Fibroblast of the conjunctiva (primary cell): ENCODE measurements around the gene PLA2G3.
"Not testable (repeated sequence)": the region's sequence is repeated elsewhere in the genome, so short reads cannot be mapped to it uniquely, and the experiment has no call there.

ENCODE experiments used
- DNase-seq: peaks from one replicate; pipeline ENCODE4 v3.0.0-alpha.2; 2010; ENCODE audit warnings: low read depth

The PLA2G3 gene

GRCh38 chr22:31099841-31100761, 40.2 kb downstream of the PLA2G3 start:
- DNase-seq = no peak

- no peak for DNase-seq
Measured at GRCh38 chr22:31099386-31099785, 40.9 kb downstream of the PLA2G3 start.

DNA sequence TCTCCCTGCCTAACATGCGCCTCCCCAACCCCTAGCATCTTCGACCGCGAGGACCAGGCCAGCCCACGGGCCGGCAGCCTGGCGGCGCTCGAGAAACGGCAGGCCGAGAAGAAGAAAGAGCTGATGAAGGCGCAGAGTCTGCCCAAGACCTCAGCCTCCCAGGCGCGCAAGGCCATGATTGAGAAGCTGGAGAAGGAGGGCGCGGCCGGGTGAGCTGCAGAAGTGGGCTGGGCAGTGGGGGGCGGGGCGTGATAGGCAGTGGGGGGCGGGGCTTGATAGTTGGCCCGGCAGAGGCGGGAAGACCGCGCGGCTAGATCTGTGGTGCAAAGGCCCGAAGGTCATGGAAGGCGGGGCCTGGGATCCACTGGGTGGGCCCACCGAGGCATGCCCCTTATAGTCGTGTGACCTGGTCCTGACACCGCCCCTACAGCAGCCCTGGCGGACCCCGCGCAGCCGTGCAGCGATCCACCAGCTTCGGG, 41.6 kb downstream of the PLA2G3 start:
- no peak for DNase-seq

- no peak for DNase-seq
Measured at GRCh38 chr22:31097941-31098631, 42.2 kb downstream of the PLA2G3 start.

DNA sequence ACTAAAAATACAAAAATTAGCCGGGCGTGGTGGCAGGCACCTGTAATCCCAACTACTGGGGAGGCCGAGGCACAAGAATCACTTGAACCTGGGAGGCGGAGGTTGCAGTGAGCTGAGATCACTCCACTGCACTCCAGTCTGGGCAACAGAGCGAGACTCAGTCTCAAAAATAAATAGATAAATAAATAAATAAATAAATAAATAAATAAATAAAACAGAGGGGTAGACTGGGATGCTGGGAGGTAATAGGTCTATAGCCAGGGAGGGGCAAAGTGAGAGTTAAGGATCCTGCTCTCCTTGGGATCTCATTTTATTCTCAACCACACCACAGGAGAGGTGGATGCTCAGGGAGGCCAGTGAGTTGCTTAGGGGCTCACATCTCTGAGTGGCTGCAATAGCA, 42.8 kb downstream of the PLA2G3 start:
- DNase-seq = not testable (repeated sequence)

DNA sequence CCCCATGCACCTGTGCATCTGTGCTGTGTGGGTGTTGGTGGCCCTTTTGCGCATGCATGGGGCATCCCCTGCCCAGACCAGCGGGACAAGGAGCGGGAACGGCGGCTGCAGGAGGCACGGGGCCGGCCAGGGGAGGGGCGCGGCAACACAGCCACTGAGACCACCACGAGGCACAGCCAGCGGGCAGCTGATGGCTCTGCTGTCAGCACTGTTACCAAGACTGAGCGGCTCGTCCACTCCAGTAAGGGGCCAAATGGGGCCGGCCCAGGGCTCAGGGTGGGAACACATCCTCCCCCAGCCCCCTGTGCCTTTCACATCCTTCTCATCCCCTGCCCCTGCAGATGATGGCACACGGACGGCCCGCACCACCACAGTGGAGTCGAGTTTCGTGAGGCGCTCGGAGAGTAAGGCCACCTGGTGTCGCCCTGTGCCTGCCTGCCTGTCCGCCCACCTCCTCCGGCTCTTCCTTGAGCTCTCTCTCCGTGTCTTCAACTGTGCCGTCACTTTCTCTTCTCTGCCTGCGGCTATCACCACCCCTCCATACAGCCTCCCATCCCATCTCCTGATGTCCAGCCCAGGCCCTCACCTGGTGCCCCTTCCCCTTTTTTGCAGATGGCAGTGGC, 43.5 kb downstream of the PLA2G3 start:
- no peak for DNase-seq

- no peak for DNase-seq
Measured at GRCh38 chr22:31095637-31096249, 44.6 kb downstream of the PLA2G3 start.

GRCh38 chr22:31094741-31095140, 45.6 kb downstream of the PLA2G3 start:
- no peak for DNase-seq

- no peak for DNase-seq
Measured at GRCh38 chr22:31094021-31094551, 46.2 kb downstream of the PLA2G3 start.

GRCh38 chr22:31093086-31093850, 47.0 kb downstream of the PLA2G3 start:
- no peak for DNase-seq

GRCh38 chr22:31092161-31092560, 48.1 kb downstream of the PLA2G3 start:
- no peak for DNase-seq

GRCh38 chr22:31091106-31091975, 49.0 kb downstream of the PLA2G3 start:
- DNase-seq = no peak

- DNase-seq = no peak
Measured at GRCh38 chr22:31090217-31091085, 49.9 kb downstream of the PLA2G3 start.

GRCh38 chr22:31089160-31090100, 50.9 kb downstream of the PLA2G3 start:
- no peak for DNase-seq

- DNase-seq = no peak
Measured at GRCh38 chr22:31088233-31088986, 51.9 kb downstream of the PLA2G3 start.

DNA sequence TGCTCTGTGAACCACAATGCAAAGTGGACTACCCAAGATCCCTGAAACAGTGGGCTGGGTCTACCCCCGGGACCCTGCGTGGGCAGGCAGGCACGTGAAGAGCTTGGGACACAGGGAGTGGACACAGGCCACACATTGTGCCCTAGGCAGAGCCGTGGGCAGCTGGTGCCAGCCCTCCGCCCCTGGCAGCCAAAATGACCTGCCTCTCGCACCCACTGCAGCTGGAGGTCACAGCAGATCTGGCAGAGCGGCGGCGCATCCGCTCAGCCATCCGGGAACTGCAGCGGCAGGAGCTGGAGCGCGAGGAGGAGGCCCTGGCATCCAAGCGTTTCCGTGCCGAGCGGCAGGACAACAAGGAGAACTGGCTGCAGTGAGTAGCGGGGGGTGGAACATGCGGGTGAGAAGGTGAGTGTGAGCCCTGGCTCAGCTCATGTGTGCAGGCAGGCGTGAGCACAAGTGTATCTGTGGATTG, 52.5 kb downstream of the PLA2G3 start:
- DNase-seq = no peak

GRCh38 chr22:31086703-31087330, 53.5 kb downstream of the PLA2G3 start:
- no peak for DNase-seq
